ENCODE measurements around the gene MFSD6.
"Not testable (repeated sequence)": the region's sequence is repeated elsewhere in the genome, so short reads cannot be mapped to it uniquely, and the experiment has no call there.

Gene MFSD6

GRCh38 chr2:190505696-190506095, 97.5 kb downstream of the MFSD6 start:
- DNase-seq: no peak

- no peak for DNase-seq
These were observed 98.5 kb downstream of the MFSD6 start for GRCh38 chr2:190506666-190507065.

DNA sequence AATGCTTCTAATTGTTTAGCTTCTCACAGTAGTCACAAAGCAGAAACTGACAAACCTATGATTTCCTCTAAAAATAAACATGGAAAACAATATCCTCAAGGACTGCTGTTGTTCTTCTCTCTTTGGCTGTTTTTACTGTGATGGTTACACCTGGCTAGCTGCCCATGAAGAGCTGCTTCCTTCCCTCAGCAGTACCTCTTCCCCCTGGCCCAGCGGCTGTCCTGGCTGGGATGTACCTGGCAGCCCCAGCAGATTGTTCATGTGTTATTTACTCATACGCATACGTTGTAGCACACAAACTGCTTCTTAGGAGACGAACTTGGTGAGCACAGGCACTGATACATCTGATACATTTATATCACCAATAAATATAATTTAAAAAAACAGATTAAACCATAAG, 99.0 kb downstream of the MFSD6 start:
- no peak for DNase-seq

DNA sequence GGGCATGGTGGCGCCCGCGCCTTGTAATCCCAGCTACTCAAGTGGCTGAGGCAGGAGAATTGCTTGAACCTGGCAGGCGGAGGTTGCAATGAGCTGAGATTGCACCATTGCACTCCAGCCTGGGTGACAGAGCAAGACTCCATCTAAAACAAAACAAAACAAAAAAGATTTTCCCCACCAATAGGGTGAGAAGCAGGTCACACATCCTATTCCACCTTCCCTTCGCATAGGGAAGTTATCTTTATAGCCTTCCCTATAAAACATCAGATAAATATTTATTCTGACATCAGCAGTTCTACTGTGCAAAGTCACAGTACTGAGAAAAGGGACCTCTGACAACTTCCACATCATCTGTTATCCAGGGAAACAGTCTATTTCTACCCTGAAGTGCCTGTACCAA, 101.7 kb downstream of the MFSD6 start:
- DNase-seq: not testable (repeated sequence)

DNA sequence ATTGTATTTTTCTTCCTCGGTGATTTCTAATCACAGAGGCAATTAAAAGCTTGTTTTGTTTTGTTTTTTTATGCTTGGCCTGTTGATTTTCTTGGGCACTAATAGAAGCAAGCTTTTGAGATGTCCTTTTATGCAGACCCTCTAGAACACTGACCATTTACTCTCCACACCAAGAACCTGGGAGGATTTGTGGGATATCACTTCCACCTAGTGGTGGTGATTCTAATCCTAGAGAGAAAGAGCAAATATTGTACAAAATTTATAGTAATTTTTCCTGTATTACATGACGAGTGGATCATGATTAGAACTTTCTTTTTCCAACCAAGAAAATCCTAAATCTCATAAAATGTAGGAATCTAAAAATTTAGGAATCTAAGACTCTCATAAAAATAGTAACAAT, 102.9 kb downstream of the MFSD6 start:
- peak; percentile 49 for DNase-seq

DNA sequence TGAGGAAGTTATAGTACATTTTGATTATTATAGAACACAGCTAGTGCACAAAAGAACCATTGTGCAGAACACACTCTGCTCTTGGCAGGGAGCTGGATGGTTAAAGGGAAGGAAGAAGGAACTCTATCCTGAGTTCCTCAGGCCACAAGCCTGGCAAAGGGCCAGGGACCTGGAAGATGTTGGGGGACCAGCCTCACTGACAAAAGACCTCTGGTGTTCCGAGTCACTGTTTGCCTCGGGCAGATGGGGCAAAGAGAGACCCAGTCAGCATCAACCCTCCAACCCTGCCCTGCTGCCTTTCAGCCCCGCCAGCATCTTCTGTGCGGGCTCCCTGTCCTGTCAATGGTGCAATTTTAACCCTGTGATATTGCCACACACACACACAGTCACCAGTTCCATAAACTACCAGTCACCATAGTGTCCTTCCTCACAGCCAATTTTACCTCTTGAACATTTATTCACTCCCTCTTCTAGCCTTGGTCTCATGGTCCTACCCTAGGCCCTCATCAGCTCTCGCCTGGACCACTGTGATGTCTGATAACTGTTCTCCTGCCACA, 104.5 kb downstream of the MFSD6 start:
- no peak for DNase-seq

DNA sequence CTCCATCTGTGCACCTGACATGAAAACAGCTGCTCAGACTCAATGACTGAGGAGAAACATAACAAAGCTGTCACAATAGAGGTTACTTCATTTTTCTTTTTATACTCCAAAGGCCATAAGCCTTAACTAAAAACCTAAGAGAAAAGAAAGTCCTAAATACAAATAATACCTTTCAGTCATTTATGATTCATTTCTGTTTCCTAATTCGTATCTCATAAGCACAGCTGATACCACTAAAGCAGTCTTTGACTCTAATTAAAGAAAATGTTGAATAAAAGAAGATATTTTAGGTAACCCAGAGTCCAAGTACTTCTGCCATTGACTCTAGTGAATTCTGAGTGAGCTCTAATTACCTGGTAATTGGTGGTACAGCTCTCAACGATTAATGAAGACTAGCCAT, 105.7 kb downstream of the MFSD6 start:
- no peak for DNase-seq

- DNase-seq: no peak
These were observed 106.5 kb downstream of the MFSD6 start for GRCh38 chr2:190514676-190515075.

DNA sequence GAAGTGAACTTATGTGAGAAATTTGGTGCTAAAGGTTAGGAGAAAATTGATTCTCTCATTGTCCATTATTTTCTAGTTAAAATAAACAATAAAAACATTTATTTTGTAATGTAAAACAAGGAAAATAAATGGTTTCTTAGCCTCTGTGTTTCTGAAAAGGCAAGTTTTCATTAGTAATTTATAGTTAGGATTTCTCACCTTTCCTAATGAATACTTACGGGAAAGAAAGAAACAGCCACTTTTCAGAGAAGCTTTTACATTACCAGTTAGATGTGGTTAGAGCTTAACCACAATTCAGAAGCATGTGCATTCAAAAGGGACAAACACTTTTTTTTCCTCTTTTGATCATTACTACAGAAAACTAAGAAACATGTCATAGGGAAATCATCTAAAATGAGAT, 107.5 kb downstream of the MFSD6 start:
- DNase-seq: no peak

DNA sequence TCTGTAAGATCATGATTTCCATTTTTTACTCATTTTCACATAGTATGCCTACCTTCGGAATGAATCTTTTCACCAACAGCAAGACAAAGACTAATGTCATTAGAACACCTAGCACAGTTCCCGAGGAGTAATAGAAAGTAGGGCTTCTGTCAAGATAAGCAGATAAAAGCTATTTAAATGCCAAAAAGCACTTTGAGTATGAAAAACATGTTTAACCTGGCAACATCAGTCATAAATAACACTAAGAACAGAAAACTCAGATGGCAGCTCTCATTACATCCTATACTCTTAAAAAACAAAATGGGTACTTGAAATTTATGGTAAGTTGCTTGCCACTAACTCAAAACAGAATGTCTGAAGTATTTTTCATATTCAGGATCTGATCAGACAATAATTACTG, 109.3 kb downstream of the MFSD6 start:
- DNase-seq: no peak

- DNase-seq: no peak
These were observed 112.0 kb downstream of the MFSD6 start for GRCh38 chr2:190519975-190520767.

GRCh38 chr2:190524928-190525327, 116.8 kb downstream of the MFSD6 start:
- no peak for DNase-seq

GRCh38 chr2:190526105-190526750, 118.1 kb downstream of the MFSD6 start:
- DNase-seq: no peak

DNA sequence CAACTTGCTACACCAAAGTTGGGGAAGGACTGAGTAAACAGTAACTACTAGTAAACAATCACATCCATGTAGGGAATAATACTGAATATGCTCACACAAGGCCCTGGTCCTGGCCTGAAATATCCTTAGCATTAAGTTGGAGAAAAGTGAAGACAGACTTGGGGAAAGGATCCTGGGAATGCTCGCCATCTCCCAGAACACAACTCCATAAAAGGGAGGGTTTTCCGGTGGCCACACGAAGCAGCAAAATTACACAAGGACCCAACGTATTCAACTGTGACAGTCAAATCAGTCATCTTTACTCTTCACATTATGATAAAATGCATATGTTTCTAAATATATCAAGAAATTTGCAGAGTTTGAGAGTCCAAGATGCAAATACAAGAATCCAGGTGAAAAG, 119.1 kb downstream of the MFSD6 start:
- DNase-seq: no peak

DNA sequence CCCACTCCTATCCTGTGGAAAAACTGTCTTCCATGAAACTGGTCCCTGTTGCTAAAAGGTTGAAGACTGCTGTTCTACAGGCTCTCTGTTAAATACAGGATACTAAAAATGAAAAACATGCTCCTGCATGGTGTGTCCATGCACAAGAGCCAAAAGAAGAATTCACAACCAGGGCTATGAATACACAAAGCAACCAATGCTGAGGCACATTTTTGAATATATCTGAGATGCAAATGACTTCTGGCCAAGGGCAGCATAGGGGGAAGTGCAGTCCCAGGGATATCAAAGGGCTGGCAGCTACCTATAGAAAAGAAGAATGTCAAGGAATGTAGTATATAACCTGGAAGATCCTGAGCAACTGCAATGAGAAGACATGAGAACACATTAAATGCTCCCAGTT, 119.8 kb downstream of the MFSD6 start:
- no peak for DNase-seq

GRCh38 chr2:190528521-190529001, 120.4 kb downstream of the MFSD6 start:
- no peak for DNase-seq

- DNase-seq: no peak
These were observed 121.5 kb downstream of the MFSD6 start for GRCh38 chr2:190529486-190530247.

GRCh38 chr2:190530248-190530900, 122.2 kb downstream of the MFSD6 start:
- DNase-seq: peak; percentile 56

DNA sequence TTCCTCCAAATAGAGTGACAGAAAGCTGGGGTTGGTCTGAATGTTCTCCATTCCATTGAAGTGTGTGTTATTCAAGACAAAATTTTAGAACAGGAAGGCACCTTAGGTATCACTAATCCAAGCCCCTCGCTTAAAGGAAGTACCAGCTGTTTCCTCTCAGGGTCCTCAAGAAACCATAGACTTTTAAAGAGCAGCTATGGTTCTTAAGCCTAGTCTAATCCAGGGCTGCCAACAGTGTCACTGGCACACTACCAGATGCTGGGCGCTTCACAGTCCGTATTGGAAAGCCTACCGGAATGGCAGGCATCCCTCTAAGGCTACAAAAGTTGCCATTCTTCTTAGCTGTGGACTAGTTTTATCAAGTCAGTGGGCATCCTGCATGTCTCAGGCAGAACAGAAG, 124.4 kb downstream of the MFSD6 start:
- no peak for DNase-seq

DNA sequence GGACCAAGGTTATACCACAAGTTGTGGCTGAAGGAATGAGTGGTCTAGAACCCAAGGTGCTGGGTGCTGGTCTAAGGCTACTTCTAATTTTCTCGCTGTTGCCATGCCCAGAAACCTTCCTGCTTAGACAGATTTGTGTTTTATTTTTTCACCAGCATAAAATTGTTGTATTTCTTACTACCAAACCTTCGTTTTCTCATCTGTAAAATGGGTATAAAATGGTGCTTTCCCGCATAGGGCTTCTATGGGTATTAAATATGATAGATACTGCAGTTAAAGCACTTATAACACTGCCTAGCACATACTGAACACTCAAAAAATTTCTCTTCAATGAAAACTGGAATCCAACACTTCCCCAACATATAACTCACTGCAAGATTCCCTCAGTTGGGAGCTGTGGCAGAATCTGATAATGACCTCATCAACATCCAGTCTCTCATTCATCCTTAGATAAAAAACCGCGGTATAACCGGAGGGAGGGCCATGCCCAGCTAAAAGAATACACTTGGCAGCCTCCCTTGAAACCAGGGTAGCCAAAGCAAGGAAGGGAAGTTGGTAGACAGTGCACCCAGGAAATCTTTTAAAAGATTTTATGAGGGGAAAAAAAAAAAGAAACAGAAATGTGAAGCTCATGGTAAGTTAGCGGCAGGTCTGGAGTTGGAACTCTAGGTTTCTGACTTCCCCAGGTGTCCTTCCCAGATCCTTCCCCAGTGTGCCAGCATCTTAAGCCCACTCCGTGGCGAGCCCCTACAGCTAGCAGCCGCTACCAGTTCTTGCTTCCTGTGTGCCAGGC, 125.2 kb downstream of the MFSD6 start:
- DNase-seq: no peak

DNA sequence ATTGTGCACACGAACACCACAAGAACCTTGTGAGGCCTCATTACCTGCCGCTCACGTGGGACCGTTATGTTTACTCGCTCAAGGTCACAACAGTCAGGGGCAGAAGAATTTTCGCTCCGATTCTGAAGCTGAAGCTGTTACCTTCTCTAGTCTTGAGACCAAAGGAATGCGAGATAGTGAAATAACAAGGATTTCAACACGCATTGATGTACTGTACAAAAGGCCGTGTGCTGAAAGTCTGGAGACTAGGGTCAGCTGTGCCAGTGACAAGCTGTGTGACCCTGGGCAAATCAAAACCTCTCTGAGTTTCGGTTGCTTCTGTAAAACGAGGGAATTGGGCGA, 125.8 kb downstream of the MFSD6 start:
- DNase-seq: no peak
